Lung (tissue), 12 donors: ENCODE data around the gene AMACR. TPM values are rescaled to one million over a fixed set of nuclear protein-coding genes. Genes with fewer than 3 reads are reported as not detected.

Experiments
- ATAC-seq: fragments of 200-7000 bp; cut with Tn5 transposase; one replicate; pipeline ENCODE4 v1.9.1; 2020; ENCODE audit warnings: moderate number of reproducible peaks; ENCODE audit not compliant: insufficient read depth, low FRiP score
- DNase-seq, 3 donors: peaks; one replicate each; pipeline ENCODE4 v3.0.0-alpha.2; 2013 to 2017
- H3K27ac ChIP-seq, 2 donors: one replicate each; pipeline ENCODE4 v1.5.1; 2013; ENCODE audit warnings: mild to moderate bottlenecking in 2 of 2, moderate library complexity in 2 of 2, control low read depth in 1 of 2, inconsistent platforms in 1 of 2, low read depth in 1 of 2, low read length in 1 of 2
- H3K27me3 ChIP-seq, 3 donors: one replicate each; pipeline ENCODE4 v1.5.1; 2013; ENCODE audit warnings: low read length in 2 of 3; ENCODE audit not compliant: control insufficient read depth in 3 of 3, insufficient read depth in 3 of 3
- H3K36me3 ChIP-seq, 4 donors: one replicate each; pipeline ENCODE4 v1.5.1; 2013; ENCODE audit warnings: low read length in 4 of 4, mild to moderate bottlenecking in 1 of 4, moderate library complexity in 1 of 4; ENCODE audit not compliant: control insufficient read depth in 4 of 4, insufficient read depth in 4 of 4
- H3K4me1 ChIP-seq, 5 donors: one replicate each; pipeline ENCODE4 v1.5.1; 2013; ENCODE audit warnings: low read length in 5 of 5, mild to moderate bottlenecking in 2 of 5, moderate library complexity in 1 of 5; ENCODE audit not compliant: control insufficient read depth in 5 of 5, insufficient read depth in 5 of 5
- H3K4me3 ChIP-seq: one replicate; pipeline ENCODE4 v1.5.1; 2013; ENCODE audit warnings: mild to moderate bottlenecking, control low read depth, moderate library complexity
- H3K9ac ChIP-seq, 2 donors: one replicate each; pipeline ENCODE4 v1.5.1; 2013; ENCODE audit warnings: low read length in 2 of 2, control low read depth in 1 of 2; ENCODE audit not compliant: insufficient read depth in 1 of 2
- H3K9me3 ChIP-seq, 4 donors: one replicate each; pipeline ENCODE4 v1.5.1; 2013; ENCODE audit warnings: low read length in 3 of 4, mild to moderate bottlenecking in 1 of 4, moderate library complexity in 1 of 4; ENCODE audit not compliant: control insufficient read depth in 4 of 4, insufficient read depth in 3 of 4
- CTCF ChIP-seq: IDR thresholded peaks from 2 replicates; pipeline ENCODE4 v1.5.1; 2012; ENCODE audit warnings: mild to moderate bottlenecking; ENCODE audit errors: control extremely low read depth, extremely low read depth
- WGBS, 2 donors: extraction: QIAGEN DNeasy Blood & Tissue Kit; methylation state at CpG; one replicate each; pipeline ENCODE4 v1.1.7; 2013; 5-methylcytosine and 5-hydroxymethylcytosine counted together
- polyA plus RNA-seq, 2 donors: library from polyadenylated mRNA; stranded (reverse); fragments of 200-250 nt; gene quantifications; one replicate each; pipeline ENCODE4 v1.2.1, GENCODE V29; 2013
- total RNA-seq, 2 donors: library from RNA; depleted of rRNA in 1 of 2; stranded (reverse); fragments of >200 nt in 1 of 2; gene quantifications; one replicate each; pipeline ENCODE4 v1.2.1, GENCODE V29; 2014 to 2021
- donor health status: control.
- donor health status: control.
- donor health status: Bipolar disorder and iron deficiency.
- donor health status: healthy.
- donor health status: DM: yes; HTN: yes; CAD: no.

AMACR gene
- total and polyA plus RNA-seq, 4 donors = 5.9 to 16.1 (median 8.2) TPM

- DNase-seq = no peak
- Histone ChIP-seq H3K9me3 (no peaks in the 10 kb centered on the region), H3K9ac (no peak overlapping the region), H3K27me3 (no peaks in the 10 kb centered on the region), H3K27ac (no peak overlapping the region), H3K4me3 (no peak overlapping the region), H3K4me1 (peaks cover 0 to 6% (median 0%) of the 10 kb centered on the region in 5 donors), H3K36me3 (peaks cover 0 to 12% (median 3%) of the 10 kb centered on the region in 4 donors)
- ATAC-seq = no peak
- 67 to 72% methylated on average over 2 of the region's 2 CpGs for WGBS, 2 donors
- no peak for TF ChIP-seq CTCF
Measured at GRCh38 chr5:33995865-33996264, 12.0 kb downstream of the AMACR start.

- H3K27me3 ChIP-seq = no peaks in the 10 kb centered on the region
- no peak overlapping the region for H3K27ac ChIP-seq
- peaks cover 0 to 12% (median 4%) of the 10 kb centered on the region in 4 donors for H3K36me3 ChIP-seq
- 31 to 50% methylated on average over 1 of the region's 1 CpG for WGBS, 2 donors
- H3K4me3 ChIP-seq = no peak overlapping the region
- no peak for TF ChIP-seq CTCF
- ATAC-seq (no peak), DNase-seq (no peak)
- H3K9ac ChIP-seq = no peak overlapping the region
- no peaks in the 10 kb centered on the region for H3K9me3 ChIP-seq
- H3K4me1 ChIP-seq = peaks cover 0 to 6% (median 0%) of the 10 kb centered on the region in 5 donors
Measured at GRCh38 chr5:33994845-33995244, 13.0 kb downstream of the AMACR start.

GRCh38 chr5:33992864-33993263, 15.0 kb downstream of the AMACR start:
- no peak overlapping the region for H3K27ac ChIP-seq
- H3K36me3 ChIP-seq = peaks cover 0 to 11% (median 9%) of the 10 kb centered on the region in 4 donors
- no peak for ATAC-seq
- WGBS, 2 donors = 91 to 92% methylated on average over 2 of the region's 2 CpGs
- no peak overlapping the region for H3K9ac ChIP-seq
- DNase-seq = no peak
- H3K4me1 ChIP-seq = peaks cover 0 to 6% (median 0%) of the 10 kb centered on the region in 5 donors
- H3K27me3 ChIP-seq = no peaks in the 10 kb centered on the region
- no peak for TF ChIP-seq CTCF
- no peaks in the 10 kb centered on the region for H3K9me3 ChIP-seq
- no peak overlapping the region for H3K4me3 ChIP-seq

GRCh38 chr5:33985447-33985846, 22.4 kb downstream of the AMACR start:
- Histone ChIP-seq H3K4me3 (no peak overlapping the region), H3K27ac (no peak overlapping the region), H3K9ac (no peak overlapping the region), H3K9me3 (no peaks in the 10 kb centered on the region), H3K27me3 (no peaks in the 10 kb centered on the region), H3K4me1 (peaks cover 0 to 7% (median 0%) of the 10 kb centered on the region in 5 donors), H3K36me3 (peaks cover 0 to 12% (median 8%) of the 10 kb centered on the region in 4 donors)
- ATAC-seq (no peak), DNase-seq (no peak)
- no peak for TF ChIP-seq CTCF
- 96% methylated on average over 6 of the region's 6 CpGs for WGBS, 2 donors
